Measurements from ENCODE around the gene TNFRSF6B.
"Not testable (repeated sequence)": the region's sequence is repeated elsewhere in the genome, so short reads cannot be mapped to it uniquely, and the experiment has no call there.

Gene TNFRSF6B

GRCh38 chr20:63664861-63665594 is 31.4 kb upstream of the TNFRSF6B start:
- no peaks in the 10 kb centered on the region for H3K27me3 ChIP-seq (ENCODE audit: control insufficient read depth, insufficient read depth, low read length)
- H3K9ac ChIP-seq (ENCODE audit: low read length), result no peak overlapping the region
- no peak overlapping the region for H3K4me3 ChIP-seq (ENCODE audit: low read length)
- H3K36me3 ChIP-seq (ENCODE audit: control insufficient read depth, insufficient read depth, low read length), result peaks cover 5% of the 10 kb centered on the region
- H3K4me1 ChIP-seq (ENCODE audit: control insufficient read depth, insufficient read depth, low read length), result no peaks in the 10 kb centered on the region
- no peaks in the 10 kb centered on the region for H3K9me3 ChIP-seq (ENCODE audit: control insufficient read depth, low read length)

GRCh38 chr20:63665708-63666107 is 30.7 kb upstream of the TNFRSF6B start:
- no peak overlapping the region for H3K9ac ChIP-seq (ENCODE audit: low read length)
- no peaks in the 10 kb centered on the region for H3K9me3 ChIP-seq (ENCODE audit: control insufficient read depth, low read length)
- H3K4me3 ChIP-seq (ENCODE audit: low read length), result no peak overlapping the region
- H3K36me3 ChIP-seq (ENCODE audit: control insufficient read depth, insufficient read depth, low read length), result peaks cover 5% of the 10 kb centered on the region
- H3K27me3 ChIP-seq (ENCODE audit: control insufficient read depth, insufficient read depth, low read length), result no peaks in the 10 kb centered on the region
- H3K4me1 ChIP-seq (ENCODE audit: control insufficient read depth, insufficient read depth, low read length), result no peaks in the 10 kb centered on the region

- H3K4me1 ChIP-seq (ENCODE audit: control insufficient read depth, insufficient read depth, low read length), result no peaks in the 10 kb centered on the region
- H3K4me3 ChIP-seq (ENCODE audit: low read length), result no peak overlapping the region
- H3K9ac ChIP-seq (ENCODE audit: low read length), result no peak overlapping the region
- no peaks in the 10 kb centered on the region for H3K27me3 ChIP-seq (ENCODE audit: control insufficient read depth, insufficient read depth, low read length)
- no peaks in the 10 kb centered on the region for H3K9me3 ChIP-seq (ENCODE audit: control insufficient read depth, low read length)
- peaks cover 5% of the 10 kb centered on the region for H3K36me3 ChIP-seq (ENCODE audit: control insufficient read depth, insufficient read depth, low read length)
Observed at GRCh38 chr20:63667858-63668257, 28.6 kb upstream of the TNFRSF6B start.

DNA sequence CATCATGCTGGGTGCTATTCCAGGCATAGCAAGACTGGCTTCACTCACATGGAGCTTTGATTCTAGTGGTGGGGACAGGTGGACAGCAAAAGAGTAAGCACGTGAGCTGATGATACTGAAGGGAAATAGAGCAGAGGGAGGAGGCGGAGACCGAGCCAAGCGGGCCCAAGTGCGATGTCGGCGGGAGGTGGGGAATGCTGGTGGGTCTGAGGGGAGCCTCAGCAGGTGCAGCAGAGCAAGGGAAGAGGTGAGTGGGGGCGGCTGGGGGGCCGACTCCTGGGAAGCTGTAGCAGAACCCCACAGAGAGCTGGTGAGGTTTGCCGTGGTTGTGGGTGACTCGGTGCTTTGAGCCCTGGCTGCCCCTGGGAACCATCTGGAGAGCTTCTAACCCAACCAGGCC is 28.1 kb upstream of the TNFRSF6B start:
- Histone ChIP-seq H3K9ac (ENCODE audit: low read length) (no peak overlapping the region), H3K9me3 (ENCODE audit: control insufficient read depth, low read length) (no peaks in the 10 kb centered on the region), H3K27me3 (ENCODE audit: control insufficient read depth, insufficient read depth, low read length) (no peaks in the 10 kb centered on the region), H3K4me3 (ENCODE audit: low read length) (no peak overlapping the region), H3K4me1 (ENCODE audit: control insufficient read depth, insufficient read depth, low read length) (no peaks in the 10 kb centered on the region), H3K36me3 (ENCODE audit: control insufficient read depth, insufficient read depth, low read length) (peaks cover 5% of the 10 kb centered on the region)

- not testable (repeated sequence) for H3K9me3 ChIP-seq (ENCODE audit: control insufficient read depth, low read length); H3K27me3 ChIP-seq (ENCODE audit: control insufficient read depth, insufficient read depth, low read length); H3K9ac ChIP-seq (ENCODE audit: low read length); H3K4me1 ChIP-seq (ENCODE audit: control insufficient read depth, insufficient read depth, low read length); H3K4me3 ChIP-seq (ENCODE audit: low read length); H3K36me3 ChIP-seq (ENCODE audit: control insufficient read depth, insufficient read depth, low read length)
Observed at GRCh38 chr20:63671695-63672094, 24.8 kb upstream of the TNFRSF6B start.

DNA sequence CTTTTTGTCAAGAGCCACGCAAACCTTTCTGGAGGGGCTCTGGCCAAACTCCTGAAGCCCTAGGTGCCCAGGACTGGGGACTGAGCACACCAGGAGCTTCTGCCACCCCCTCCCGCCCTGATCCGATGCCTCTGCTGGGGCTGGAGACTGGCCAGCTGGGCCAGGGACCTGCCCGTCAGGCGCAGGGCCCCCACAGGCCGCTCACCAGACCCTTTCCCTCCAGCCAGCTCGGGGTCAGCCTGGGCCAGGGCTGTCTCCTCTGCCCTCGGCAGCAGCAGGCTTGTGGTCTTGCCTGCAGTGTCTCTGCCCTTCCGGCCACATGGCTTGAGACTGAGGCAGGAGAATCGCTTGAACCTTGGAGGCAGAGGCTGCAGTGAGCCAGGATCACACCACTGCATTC is 23.8 kb upstream of the TNFRSF6B start:
- Histone ChIP-seq H3K27me3 (ENCODE audit: control insufficient read depth, insufficient read depth, low read length) (no peaks in the 10 kb centered on the region), H3K4me3 (ENCODE audit: low read length) (no peak overlapping the region), H3K4me1 (ENCODE audit: control insufficient read depth, insufficient read depth, low read length) (no peaks in the 10 kb centered on the region), H3K9me3 (ENCODE audit: control insufficient read depth, low read length) (no peaks in the 10 kb centered on the region), H3K36me3 (ENCODE audit: control insufficient read depth, insufficient read depth, low read length) (no peaks in the 10 kb centered on the region), H3K9ac (ENCODE audit: low read length) (no peak overlapping the region)

DNA sequence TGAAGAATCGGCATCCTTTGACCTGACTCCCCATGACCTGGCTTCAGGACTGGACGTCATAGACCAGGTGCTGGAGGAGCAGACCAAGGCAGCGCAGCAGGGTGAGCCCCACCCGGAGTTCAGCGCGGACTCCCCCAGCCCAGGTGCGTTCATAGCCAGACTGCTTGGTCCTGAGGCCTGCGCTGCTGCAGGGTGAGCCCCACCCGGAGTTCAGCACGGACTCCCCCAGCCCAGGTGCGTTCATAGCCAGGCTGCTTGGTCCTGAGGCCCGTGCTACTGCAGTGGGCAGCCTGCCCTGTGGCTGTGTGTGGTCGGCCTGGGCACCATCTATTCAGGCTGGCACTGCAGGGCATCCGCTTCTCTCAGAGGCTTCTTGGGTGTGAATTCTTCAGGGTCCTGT is 22.5 kb upstream of the TNFRSF6B start:
- Histone ChIP-seq H3K4me3 (ENCODE audit: low read length) (no peak overlapping the region), H3K36me3 (ENCODE audit: control insufficient read depth, insufficient read depth, low read length) (no peaks in the 10 kb centered on the region), H3K9ac (ENCODE audit: low read length) (no peak overlapping the region), H3K4me1 (ENCODE audit: control insufficient read depth, insufficient read depth, low read length) (no peaks in the 10 kb centered on the region), H3K27me3 (ENCODE audit: control insufficient read depth, insufficient read depth, low read length) (no peaks in the 10 kb centered on the region), H3K9me3 (ENCODE audit: control insufficient read depth, low read length) (no peaks in the 10 kb centered on the region)

DNA sequence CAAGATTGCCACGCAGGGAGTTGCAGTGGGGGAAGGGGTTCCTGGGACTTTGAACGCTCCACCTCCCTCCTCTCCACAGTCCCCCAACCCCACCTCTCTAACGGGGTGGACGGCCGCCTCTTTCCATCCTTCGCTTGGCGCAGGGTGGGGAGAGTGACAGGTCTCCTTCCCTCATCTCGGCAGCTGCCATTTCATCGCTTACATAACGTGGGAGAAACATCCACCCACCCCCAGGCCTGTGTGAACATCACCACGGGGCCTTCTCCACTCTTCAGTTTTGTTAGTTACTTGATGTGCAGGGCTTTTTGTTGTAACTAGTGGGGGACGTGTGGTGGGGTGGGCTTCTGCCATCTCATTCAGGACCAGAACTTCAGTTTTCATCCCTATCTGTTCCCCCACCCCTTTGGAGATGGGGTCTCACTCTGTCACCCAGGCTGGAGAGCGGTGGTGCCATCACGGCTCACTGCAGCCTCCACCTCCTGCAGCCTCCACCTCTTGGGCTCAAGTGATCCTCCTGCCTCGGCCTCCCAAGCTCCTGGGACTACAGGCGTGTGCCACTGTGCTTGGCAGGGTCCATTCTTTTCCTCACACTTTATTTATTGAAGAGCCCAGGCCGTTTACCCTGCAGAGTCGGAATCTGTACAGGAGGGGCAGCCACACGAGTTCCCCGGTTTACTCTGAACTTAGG is 20.6 kb upstream of the TNFRSF6B start:
- H3K27me3 ChIP-seq (ENCODE audit: control insufficient read depth, insufficient read depth, low read length), result no peaks in the 10 kb centered on the region
- H3K9me3 ChIP-seq (ENCODE audit: control insufficient read depth, low read length), result no peaks in the 10 kb centered on the region
- no peak overlapping the region for H3K9ac ChIP-seq (ENCODE audit: low read length)
- H3K4me1 ChIP-seq (ENCODE audit: control insufficient read depth, insufficient read depth, low read length), result no peaks in the 10 kb centered on the region
- H3K4me3 ChIP-seq (ENCODE audit: low read length), result no peak overlapping the region
- H3K36me3 ChIP-seq (ENCODE audit: control insufficient read depth, insufficient read depth, low read length), result no peaks in the 10 kb centered on the region

DNA sequence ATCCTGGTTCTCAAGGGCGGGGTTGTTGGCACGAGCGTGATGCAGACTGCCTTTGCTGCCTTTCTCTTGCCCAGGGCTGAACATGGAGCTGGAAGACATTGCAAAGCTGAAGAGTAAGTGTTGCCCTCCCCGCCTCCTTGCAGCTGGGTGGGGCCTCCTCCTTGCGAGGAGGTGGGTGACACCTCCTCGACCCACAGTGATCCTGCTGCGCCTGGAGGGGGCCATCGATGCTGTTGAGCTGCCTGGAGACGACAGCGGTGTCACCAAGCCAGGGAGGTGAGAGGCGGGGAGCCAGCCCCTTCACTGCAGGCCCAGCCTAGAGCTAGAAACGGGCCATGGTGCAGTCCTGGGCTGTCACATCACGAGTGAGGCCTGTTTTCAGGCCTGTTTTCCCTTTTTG is 18.4 kb upstream of the TNFRSF6B start:
- peaks cover 8% of the 10 kb centered on the region for H3K4me1 ChIP-seq (ENCODE audit: control insufficient read depth, insufficient read depth, low read length)
- no peaks in the 10 kb centered on the region for H3K36me3 ChIP-seq (ENCODE audit: control insufficient read depth, insufficient read depth, low read length)
- H3K9me3 ChIP-seq (ENCODE audit: control insufficient read depth, low read length), result no peaks in the 10 kb centered on the region
- no peak overlapping the region for H3K9ac ChIP-seq (ENCODE audit: low read length)
- no peaks in the 10 kb centered on the region for H3K27me3 ChIP-seq (ENCODE audit: control insufficient read depth, insufficient read depth, low read length)
- H3K4me3 ChIP-seq (ENCODE audit: low read length), result no peak overlapping the region

- Histone ChIP-seq H3K27me3 (ENCODE audit: control insufficient read depth, insufficient read depth, low read length) (no peaks in the 10 kb centered on the region), H3K36me3 (ENCODE audit: control insufficient read depth, insufficient read depth, low read length) (no peaks in the 10 kb centered on the region), H3K9ac (ENCODE audit: low read length) (no peak overlapping the region), H3K4me3 (ENCODE audit: low read length) (no peak overlapping the region), H3K4me1 (ENCODE audit: control insufficient read depth, insufficient read depth, low read length) (peaks cover 10% of the 10 kb centered on the region), H3K9me3 (ENCODE audit: control insufficient read depth, low read length) (no peaks in the 10 kb centered on the region)
Observed at GRCh38 chr20:63678667-63679465, 17.6 kb upstream of the TNFRSF6B start.

- Histone ChIP-seq H3K36me3 (ENCODE audit: control insufficient read depth, insufficient read depth, low read length) (no peaks in the 10 kb centered on the region), H3K9ac (ENCODE audit: low read length) (no peak overlapping the region), H3K4me3 (ENCODE audit: low read length) (no peak overlapping the region)
Observed at GRCh38 chr20:63679799-63680305, 16.6 kb upstream of the TNFRSF6B start.

DNA sequence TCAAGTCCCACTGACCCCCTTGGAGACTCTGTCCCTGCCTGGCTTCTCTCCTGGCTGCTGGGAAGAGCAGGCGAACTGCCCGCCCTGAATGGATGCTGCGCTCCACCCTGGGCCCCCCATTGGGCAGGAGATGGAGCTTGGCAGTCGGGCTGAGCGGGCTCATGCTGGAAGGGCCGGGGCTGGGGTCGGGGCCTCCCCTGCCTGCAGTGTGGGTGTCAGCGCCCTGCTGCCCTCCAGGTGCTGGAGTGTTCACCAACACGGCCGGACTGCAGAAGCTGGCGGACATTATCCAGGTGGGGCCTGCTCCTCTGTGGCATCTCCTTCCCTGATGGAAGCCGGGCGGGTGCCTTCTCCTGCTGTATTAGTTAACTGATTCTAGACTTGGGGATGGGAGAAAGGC is 16.0 kb upstream of the TNFRSF6B start:
- H3K36me3 ChIP-seq (ENCODE audit: control insufficient read depth, insufficient read depth, low read length), result no peaks in the 10 kb centered on the region
- H3K4me3 ChIP-seq (ENCODE audit: low read length), result no peak overlapping the region
- no peak overlapping the region for H3K9ac ChIP-seq (ENCODE audit: low read length)
- H3K9me3 ChIP-seq (ENCODE audit: control insufficient read depth, low read length), result no peaks in the 10 kb centered on the region
- peaks cover 10% of the 10 kb centered on the region for H3K4me1 ChIP-seq (ENCODE audit: control insufficient read depth, insufficient read depth, low read length)
- H3K27me3 ChIP-seq (ENCODE audit: control insufficient read depth, insufficient read depth, low read length), result no peaks in the 10 kb centered on the region

More at GRCh38 chr20:63679799-63680305, 16.6 kb upstream of the TNFRSF6B start:
- Histone ChIP-seq H3K9me3 (ENCODE audit: control insufficient read depth, low read length) (no peaks in the 10 kb centered on the region), H3K4me1 (ENCODE audit: control insufficient read depth, insufficient read depth, low read length) (peaks cover 10% of the 10 kb centered on the region), H3K27me3 (ENCODE audit: control insufficient read depth, insufficient read depth, low read length) (no peaks in the 10 kb centered on the region)
